ENCODE results near the gene ADAMTS9. TPM values are rescaled to one million over a fixed set of nuclear protein-coding genes. Genes with fewer than 3 reads are reported as not detected.

The ADAMTS9 gene
- total RNA-seq, 2 donors from 2014 or later = 27.2 to 54.7 TPM

DNA sequence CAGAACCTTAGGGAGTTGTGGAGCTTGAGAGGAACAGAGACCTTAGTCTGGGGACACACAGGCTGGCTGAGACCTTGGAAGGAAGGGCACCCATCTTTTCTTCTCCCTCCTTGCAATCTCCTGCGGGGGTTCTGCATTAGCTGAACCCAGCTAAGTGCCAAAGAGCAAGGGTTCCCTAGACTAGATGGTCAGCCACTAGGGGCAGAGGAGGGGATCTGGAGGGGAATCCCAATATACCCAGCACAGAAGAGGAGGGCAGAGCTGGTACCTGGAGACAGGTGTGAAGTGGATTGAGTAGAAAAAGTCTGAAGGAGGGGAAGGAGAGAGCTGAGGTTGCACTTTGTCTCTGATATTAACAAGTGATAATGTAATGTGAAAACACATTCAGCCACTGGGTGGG is 212.8 kb downstream of the ADAMTS9 start:
- Histone ChIP-seq H3K4me3 (no peak overlapping the region), H3K4me1 (no peaks in the 10 kb centered on the region), H3K27me3 (no peaks in the 10 kb centered on the region), H3K27ac (no peak overlapping the region), H3K9me3 (no peaks in the 10 kb centered on the region), H3K36me3 (replicated peaks in 1 of 2; ENCODE audit: insufficient read depth in 1 of 2, low read depth in 2 of 2) (no peaks in the 10 kb centered on the region)
- DNase-seq = no peak
- 71 to 82% methylated on average over 1 of the region's 1 CpG for WGBS, 2 donors
- ATAC-seq = no peak
- intact Hi-C loops (cut with DNase I) = no loop called here
- no peak for TF ChIP-seq POLR2A (IDR thresholded peaks at IDR 0.05)
- TF ChIP-seq, protein P1, sequence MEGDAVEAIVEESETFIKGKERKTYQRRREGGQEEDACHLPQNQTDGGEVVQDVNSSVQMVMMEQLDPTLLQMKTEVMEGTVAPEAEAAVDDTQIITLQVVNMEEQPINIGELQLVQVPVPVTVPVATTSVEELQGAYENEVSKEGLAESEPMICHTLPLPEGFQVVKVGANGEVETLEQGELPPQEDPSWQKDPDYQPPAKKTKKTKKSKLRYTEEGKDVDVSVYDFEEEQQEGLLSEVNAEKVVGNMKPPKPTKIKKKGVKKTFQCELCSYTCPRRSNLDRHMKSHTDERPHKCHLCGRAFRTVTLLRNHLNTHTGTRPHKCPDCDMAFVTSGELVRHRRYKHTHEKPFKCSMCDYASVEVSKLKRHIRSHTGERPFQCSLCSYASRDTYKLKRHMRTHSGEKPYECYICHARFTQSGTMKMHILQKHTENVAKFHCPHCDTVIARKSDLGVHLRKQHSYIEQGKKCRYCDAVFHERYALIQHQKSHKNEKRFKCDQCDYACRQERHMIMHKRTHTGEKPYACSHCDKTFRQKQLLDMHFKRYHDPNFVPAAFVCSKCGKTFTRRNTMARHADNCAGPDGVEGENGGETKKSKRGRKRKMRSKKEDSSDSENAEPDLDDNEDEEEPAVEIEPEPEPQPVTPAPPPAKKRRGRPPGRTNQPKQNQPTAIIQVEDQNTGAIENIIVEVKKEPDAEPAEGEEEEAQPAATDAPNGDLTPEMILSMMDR (IDR thresholded peaks at IDR 0.05) = no peak

DNA sequence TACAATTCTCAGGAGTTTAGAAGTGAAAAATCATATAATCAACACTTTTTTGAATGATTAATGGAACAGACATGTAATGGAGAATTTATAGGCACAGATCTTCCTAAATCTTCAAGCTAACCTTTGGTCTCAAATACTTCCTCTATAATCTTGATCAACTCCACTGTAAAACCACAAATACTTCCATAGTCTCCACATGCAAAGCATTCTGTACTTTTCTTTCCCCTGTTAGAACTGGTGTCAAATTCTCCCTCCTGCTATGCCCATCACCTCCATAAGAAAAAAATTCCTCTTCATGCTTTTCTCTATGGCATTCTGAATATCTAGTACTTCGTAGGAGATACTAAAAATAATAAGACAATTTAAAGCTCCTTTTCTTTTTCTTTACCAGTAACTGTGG is 214.3 kb downstream of the ADAMTS9 start:
- no peak for DNase-seq
- H3K4me1 ChIP-seq = no peaks in the 10 kb centered on the region
- H3K9me3 ChIP-seq = no peaks in the 10 kb centered on the region
- H3K27ac ChIP-seq = no peak overlapping the region
- H3K4me3 ChIP-seq = no peak overlapping the region
- intact Hi-C loops (cut with DNase I) = no loop called here
- TF ChIP-seq POLR2A (IDR thresholded peaks at IDR 0.05) = no peak
- TF ChIP-seq, protein P1 (IDR thresholded peaks at IDR 0.05) = no peak
- H3K36me3 ChIP-seq (replicated peaks in 1 of 2; ENCODE audit: insufficient read depth in 1 of 2, low read depth in 2 of 2) = no peaks in the 10 kb centered on the region
- no peak for ATAC-seq
- H3K27me3 ChIP-seq = no peaks in the 10 kb centered on the region
- WGBS, 2 donors = 73 to 88% methylated on average over 1 of the region's 1 CpG

DNA sequence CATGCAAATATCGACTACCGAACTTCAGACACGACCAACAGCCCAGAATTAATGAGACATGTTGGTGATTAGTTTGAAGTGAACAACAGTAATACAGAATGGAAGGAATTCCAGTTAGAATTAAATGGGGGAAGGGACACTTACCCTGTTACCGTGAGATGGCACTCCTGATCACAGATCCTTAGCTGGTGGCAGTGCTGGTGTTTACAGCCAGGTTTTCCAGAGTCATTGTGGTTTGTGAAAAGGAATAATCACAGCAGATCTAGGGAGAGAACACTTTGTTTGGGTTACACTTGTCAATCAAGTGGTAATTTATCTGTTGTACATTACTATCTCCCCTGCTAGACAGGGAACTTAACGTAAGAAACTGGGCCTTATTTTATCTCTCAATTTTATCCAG is 217.4 kb downstream of the ADAMTS9 start:
- intact Hi-C loops (cut with DNase I) = no loop called here
- Histone ChIP-seq H3K9me3 (no peaks in the 10 kb centered on the region), H3K4me1 (no peaks in the 10 kb centered on the region), H3K4me3 (no peak overlapping the region), H3K27me3 (no peaks in the 10 kb centered on the region), H3K36me3 (replicated peaks in 1 of 2; ENCODE audit: insufficient read depth in 1 of 2, low read depth in 2 of 2) (no peaks in the 10 kb centered on the region), H3K27ac (no peak overlapping the region)
- 76% methylated on average over 5 of the region's 5 CpGs for WGBS, 2 donors
- no peak for DNase-seq
- TF ChIP-seq, protein P1 (IDR thresholded peaks at IDR 0.05) = no peak
- TF ChIP-seq POLR2A (IDR thresholded peaks at IDR 0.05) = no peak
- ATAC-seq = no peak

- Histone ChIP-seq H3K36me3 (replicated peaks in 1 of 2; ENCODE audit: insufficient read depth in 1 of 2, low read depth in 2 of 2) (no peaks in the 10 kb centered on the region), H3K4me1 (no peaks in the 10 kb centered on the region), H3K27ac (no peak overlapping the region), H3K4me3 (no peak overlapping the region), H3K9me3 (no peaks in the 10 kb centered on the region), H3K27me3 (no peaks in the 10 kb centered on the region)
- intact Hi-C loops (cut with DNase I) = no loop called here
- no peak for DNase-seq
- WGBS, 2 donors = 78 to 85% methylated on average over 5 of the region's 5 CpGs
- no peak for ATAC-seq
- TF ChIP-seq, protein P1 (IDR thresholded peaks at IDR 0.05) = no peak
- no peak for TF ChIP-seq POLR2A (IDR thresholded peaks at IDR 0.05)
Measured at GRCh38 chr3:64467255-64467944, 220.4 kb downstream of the ADAMTS9 start.

Small RNA genes within 50 kb of the gene (small RNA-seq; reads per million reads assigned to genes)
- not detected for gene RNU6-739P
